IMR-90 (cell line): Measurements from ENCODE around the gene ASXL2. TPM values are rescaled to one million over a fixed set of nuclear protein-coding genes. Genes with fewer than 3 reads are reported as not detected.

ENCODE experiments used
- ATAC-seq: fragments of 200-7000 bp; cut with Tn5 transposase; 2 replicates; pipeline ENCODE4 v1.9.1; 2020; ENCODE audit warnings: low read depth, mild to moderate bottlenecking, moderate library complexity
- BruUV-seq: library from RNA; stranded (reverse); fragments of 400-500 nt; replicated peaks from 2 replicates; lab custom pipeline; 2021; lab: Mats Ljungman, UMichigan
- CTCF ChIA-PET: fragments of 300-600 bp; formaldehyde crosslinking; extraction: SDS; loops from one replicate; lab custom pipeline; 2021; ENCODE audit warnings: antibody characterized with exemption; lab: Yijun Ruan, JAX
- POLR2A ChIA-PET: fragments of 300-600 bp; sonication (Branson Sonifier 250); formaldehyde crosslinking; loops from one replicate; lab custom pipeline; 2022; ENCODE audit warnings: antibody characterized with exemption; ENCODE audit not compliant: unreplicated experiment; lab: Charles Lee
- DNase-seq: peaks from one replicate; pipeline ENCODE4 v3.0.0; 2013
- H2AFZ ChIP-seq: replicated peaks from 2 replicates; pipeline ENCODE3; 2013; ENCODE audit warnings: low read length, mild to moderate bottlenecking; ENCODE audit not compliant: poor library complexity
- H2AK5ac ChIP-seq: 2 replicates; pipeline ENCODE4 v1.6.1; 2013; ENCODE audit warnings: low read depth, low read length, inconsistent platforms
- H2AK9ac ChIP-seq: replicated peaks from 2 replicates; pipeline ENCODE3; 2013; ENCODE audit warnings: mild to moderate bottlenecking, low read depth, low read length, moderate library complexity; ENCODE audit not compliant: poor library complexity
- H2BK120ac ChIP-seq: 2 replicates; pipeline ENCODE4 v1.6.1; 2013; ENCODE audit warnings: low read depth, low read length, inconsistent platforms
- H2BK15ac ChIP-seq: 3 replicates; pipeline ENCODE4 v1.6.1; 2013; ENCODE audit warnings: low read depth, low read length, inconsistent platforms
- H2BK20ac ChIP-seq: 2 replicates; pipeline ENCODE4 v1.6.1; 2013; ENCODE audit warnings: low read depth, mild to moderate bottlenecking, inconsistent platforms, low read length, moderate library complexity
- H2BK5ac ChIP-seq: 2 replicates; pipeline ENCODE4 v1.6.1; 2013; ENCODE audit warnings: mild to moderate bottlenecking, low read depth, low read length, inconsistent platforms; ENCODE audit not compliant: poor library complexity, severe bottlenecking
- H3K14ac ChIP-seq: replicated peaks from 2 replicates; pipeline ENCODE4 v1.6.1; 2013; ENCODE audit warnings: low read depth, low read length, inconsistent platforms
- H3K18ac ChIP-seq: 2 replicates; pipeline ENCODE4 v1.6.1; 2013; ENCODE audit warnings: low read depth, low read length, control low read depth
- H3K23ac ChIP-seq: 2 replicates; pipeline ENCODE4 v1.6.1; 2013; ENCODE audit warnings: low read depth, low read length, inconsistent platforms
- H3K27ac ChIP-seq: 2 replicates; pipeline ENCODE4 v1.5.1; 2013; ENCODE audit warnings: mild to moderate bottlenecking, control low read depth, low read length; ENCODE audit not compliant: insufficient read depth
- H3K27me3 ChIP-seq: 2 replicates; pipeline ENCODE4 v1.6.1; 2013; ENCODE audit warnings: low read length; ENCODE audit not compliant: control insufficient read depth, insufficient read depth
- H3K36me3 ChIP-seq: 2 replicates; pipeline ENCODE4 v1.6.1; 2013; ENCODE audit warnings: low read length, mixed read lengths; ENCODE audit not compliant: control insufficient read depth, insufficient read depth
- H3K4ac ChIP-seq: 2 replicates; pipeline ENCODE4 v1.6.1; 2013; ENCODE audit warnings: low read depth, low read length, inconsistent platforms
- H3K4me1 ChIP-seq: 2 replicates; pipeline ENCODE4 v1.6.1; 2013; ENCODE audit warnings: low read length, mixed read lengths; ENCODE audit not compliant: control insufficient read depth, insufficient read depth
- H3K4me2 ChIP-seq: 2 replicates; pipeline ENCODE4 v1.6.1; 2013; ENCODE audit warnings: low read depth, mild to moderate bottlenecking, control low read depth, low read length, moderate library complexity
- H3K4me3 ChIP-seq: 2 replicates; pipeline ENCODE4 v1.5.1; 2013; ENCODE audit warnings: low read depth, mild to moderate bottlenecking, control low read depth, low read length, moderate library complexity; ENCODE audit not compliant: insufficient read depth
- H3K56ac ChIP-seq: 2 replicates; pipeline ENCODE4 v1.6.1; 2013; ENCODE audit warnings: low read length, inconsistent platforms; ENCODE audit not compliant: insufficient read depth; ENCODE audit errors: extremely low read depth
- H3K79me1 ChIP-seq, 2 experiments: 2 replicates each; pipeline ENCODE4 v1.6.1; 2013; ENCODE audit warnings: low read length in 2 of 2, inconsistent platforms in 1 of 2, low read depth in 1 of 2
- H3K9ac ChIP-seq: 2 replicates; pipeline ENCODE4 v1.6.1; 2013; ENCODE audit warnings: low read depth, low read length, control low read depth
- H3K9me1 ChIP-seq: 2 replicates; pipeline ENCODE4 v1.6.1; 2013; ENCODE audit warnings: low read length, inconsistent platforms; ENCODE audit not compliant: insufficient read depth
- H3K9me3 ChIP-seq: 2 replicates; pipeline ENCODE4 v1.6.1; 2013; ENCODE audit warnings: low read length; ENCODE audit not compliant: control insufficient read depth, insufficient read depth
- H4K20me1 ChIP-seq: 2 replicates; pipeline ENCODE4 v1.6.1; 2013; ENCODE audit warnings: low read length, inconsistent platforms; ENCODE audit not compliant: insufficient read depth
- H4K5ac ChIP-seq: 2 replicates; pipeline ENCODE4 v1.6.1; 2013; ENCODE audit warnings: mild to moderate bottlenecking, low read depth, low read length, control low read depth
- H4K8ac ChIP-seq, 2 experiments: 2 replicates each; pipeline ENCODE4 v1.6.1; 2013; ENCODE audit warnings: low read depth in 2 of 2, low read length in 2 of 2, control low read depth in 1 of 2, inconsistent platforms in 1 of 2
- H4K91ac ChIP-seq: 2 replicates; pipeline ENCODE4 v1.6.1; 2013; ENCODE audit warnings: low read depth, low read length, inconsistent platforms; ENCODE audit not compliant: insufficient read depth
- CEBPB ChIP-seq: IDR thresholded peaks from 2 replicates; pipeline ENCODE4 v1.6.1; 2012; ENCODE audit warnings: low read depth, low read length, improper control_type of control experiment
- FOS ChIP-seq: fragments of 150-350 bp; IDR thresholded peaks from 2 replicates; pipeline ENCODE4 v1.6.1; 2016; ENCODE audit warnings: low read depth, low read length
- MAFK ChIP-seq: IDR thresholded peaks from 2 replicates; pipeline ENCODE4 v1.6.1; 2012; ENCODE audit warnings: low read depth, low read length, improper control_type of control experiment
- MAZ ChIP-seq: IDR thresholded peaks from 2 replicates; pipeline ENCODE4 v1.6.1; 2012; ENCODE audit warnings: low read depth, mild to moderate bottlenecking, low read length, improper control_type of control experiment, moderate library complexity, borderline replicate concordance
- WGBS, 2 experiments: methylation state at CpG; one replicate each; pipeline versions ENCODE4 v1.1.5 to v1.1.7; 2013; ENCODE audit warnings: missing lambda C conversion rate in 2 of 2; ENCODE audit not compliant: insufficient read length in 1 of 2; ENCODE audit errors: extremely low coverage in 2 of 2; 5-methylcytosine and 5-hydroxymethylcytosine counted together
- dilution Hi-C: fragments of 300-500 bp; cut with HindIII; formaldehyde crosslinking; loops from one replicate; pipeline ENCODE4 v1.14.3; 2018; ENCODE audit warnings: low sequenced_read_pairs; ENCODE audit not compliant: unreplicated experiment
- in situ Hi-C: fragments of 300-500 bp; cut with MboI; formaldehyde crosslinking; loops from 3 replicates; pipeline ENCODE4 v1.14.3; 2019; ENCODE audit warnings: low sequenced_read_pairs, inconsistent platforms, mixed read lengths
- intact Hi-C: fragments of 100-400 bp; cut with micrococcal nuclease; formaldehyde crosslinking; loops from 2 replicates; pipeline ENCODE4 v1.10.0; 2022
- polyA plus RNA-seq, 3 experiments: library from polyadenylated mRNA; depleted of rRNA; stranded (reverse); fragments of >200 nt; gene quantifications; 2 replicates each; pipeline ENCODE4 v1.2.3, GENCODE V29; 2012; ENCODE audit warnings: low replicate concordance in 1 of 3
- total RNA-seq: library from RNA; depleted of rRNA; stranded (reverse); fragments of >200 nt; gene quantifications from 2 replicates; pipeline ENCODE4 v1.2.3, GENCODE V29; 2012
- TF ChIP-seq, protein P1 (sequence below): conservative IDR thresholded peaks from 2 replicates; pipeline ENCODE4 v1.5.1; 2012; ENCODE audit warnings: mild to moderate bottlenecking, low read depth, low read length, improper control_type of control experiment

ASXL2 gene
- total and polyA plus RNA-seq, 2 of the 4 experiments (the other 2 are of a cell fraction), result 5.3 to 8.1 TPM

DNA sequence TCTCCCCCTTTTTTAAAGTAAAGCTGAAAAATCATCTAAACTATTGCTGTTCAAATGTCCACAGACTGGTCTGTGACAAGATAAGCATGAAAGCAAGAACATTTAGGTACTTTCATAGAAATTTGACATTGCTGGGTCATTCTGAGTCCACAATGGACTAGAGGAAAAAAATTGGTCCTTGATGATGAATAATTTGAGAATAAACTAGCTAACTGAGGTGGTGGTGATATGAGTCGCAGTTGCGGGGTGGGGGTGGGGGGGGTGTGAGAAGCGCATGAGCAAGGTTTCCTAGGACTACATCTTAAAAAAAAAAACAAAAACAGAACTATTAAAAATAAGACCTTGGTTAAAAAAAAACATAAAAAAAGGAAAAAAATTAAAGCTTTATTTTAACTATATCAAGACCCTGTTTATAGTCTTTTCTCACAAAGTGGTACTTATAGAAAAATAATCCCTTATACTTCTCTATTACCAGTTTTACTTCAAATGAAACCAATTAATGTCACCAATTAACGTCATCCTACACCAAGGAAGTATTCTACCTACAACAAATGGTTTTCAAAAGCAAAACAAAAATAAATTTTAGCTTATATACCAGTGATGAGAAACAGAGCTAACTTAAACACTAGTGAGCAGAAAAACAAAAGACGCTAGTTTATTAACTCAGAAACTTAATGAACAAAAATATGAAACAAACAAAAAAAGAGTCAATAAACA lies 88.1 kb downstream of the ASXL2 start (continued):
- TF ChIP-seq MAFK, result no peak

DNA sequence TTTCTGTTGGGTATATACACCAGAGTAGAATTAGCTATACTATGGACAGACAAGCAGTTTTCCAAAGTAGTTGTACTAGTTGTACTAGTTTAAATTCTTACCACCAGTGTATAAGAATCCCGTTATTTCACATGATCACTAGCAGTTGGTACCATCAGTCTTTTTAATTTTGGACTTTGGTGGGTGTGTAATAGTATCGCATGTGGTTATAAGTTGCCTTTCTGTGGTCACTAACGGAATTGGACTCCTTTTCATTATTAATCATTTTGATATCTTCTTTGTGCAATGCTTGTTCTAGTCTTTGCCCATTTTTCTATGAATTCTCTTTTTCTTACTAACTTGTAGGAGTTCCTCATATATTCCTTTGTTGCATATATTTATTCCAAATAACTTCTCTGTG lies 89.8 kb downstream of the ASXL2 start:
- in situ Hi-C loops, result no loop called here
- CTCF ChIA-PET, result no interaction called here
- no peak overlapping the region for H2BK20ac ChIP-seq

More for the DNA sequence above, 89.8 kb downstream of the ASXL2 start:
- no peak for ATAC-seq
- no peak overlapping the region for H3K4me3 ChIP-seq
- dilution Hi-C loops (no loop called here), intact Hi-C loops (no loop called here)
- H3K56ac ChIP-seq, result no peak overlapping the region
- no peak overlapping the region for H2BK15ac ChIP-seq
- H3K4ac ChIP-seq, result no peak overlapping the region
- no peak overlapping the region for H2BK5ac ChIP-seq
- DNase-seq, result no peak
- peaks cover 3 to 12% of the 10 kb centered on the region in 2 experiments; a peak in 3 of 4 replicates for H3K79me1 ChIP-seq
- H3K27ac ChIP-seq, result no peak overlapping the region
- no peaks in the 10 kb centered on the region for H3K9me3 ChIP-seq
- TF ChIP-seq, protein P1, sequence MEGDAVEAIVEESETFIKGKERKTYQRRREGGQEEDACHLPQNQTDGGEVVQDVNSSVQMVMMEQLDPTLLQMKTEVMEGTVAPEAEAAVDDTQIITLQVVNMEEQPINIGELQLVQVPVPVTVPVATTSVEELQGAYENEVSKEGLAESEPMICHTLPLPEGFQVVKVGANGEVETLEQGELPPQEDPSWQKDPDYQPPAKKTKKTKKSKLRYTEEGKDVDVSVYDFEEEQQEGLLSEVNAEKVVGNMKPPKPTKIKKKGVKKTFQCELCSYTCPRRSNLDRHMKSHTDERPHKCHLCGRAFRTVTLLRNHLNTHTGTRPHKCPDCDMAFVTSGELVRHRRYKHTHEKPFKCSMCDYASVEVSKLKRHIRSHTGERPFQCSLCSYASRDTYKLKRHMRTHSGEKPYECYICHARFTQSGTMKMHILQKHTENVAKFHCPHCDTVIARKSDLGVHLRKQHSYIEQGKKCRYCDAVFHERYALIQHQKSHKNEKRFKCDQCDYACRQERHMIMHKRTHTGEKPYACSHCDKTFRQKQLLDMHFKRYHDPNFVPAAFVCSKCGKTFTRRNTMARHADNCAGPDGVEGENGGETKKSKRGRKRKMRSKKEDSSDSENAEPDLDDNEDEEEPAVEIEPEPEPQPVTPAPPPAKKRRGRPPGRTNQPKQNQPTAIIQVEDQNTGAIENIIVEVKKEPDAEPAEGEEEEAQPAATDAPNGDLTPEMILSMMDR, result no peak
- TF ChIP-seq MAZ (no peak), CEBPB (no peak), FOS (no peak)
- no peaks in the 10 kb centered on the region for H4K20me1 ChIP-seq
- H3K9me1 ChIP-seq, result peaks cover 7% of the 10 kb centered on the region; the same call in 1 of the 2 replicates
- no peak overlapping the region for H2AK5ac ChIP-seq
- no peak overlapping the region for H2BK120ac ChIP-seq
- POLR2A ChIA-PET, result no interaction called here
- no peak overlapping the region for H2AK9ac ChIP-seq
- no CpG with 5 or more reads among the region's 3 CpGs for WGBS, 2 experiments
- H3K36me3 ChIP-seq, result peaks cover 8% of the 10 kb centered on the region; the same call in 1 of the 2 replicates
- BruUV-seq, result no TSS peak
- no peak overlapping the region for H4K91ac ChIP-seq
- no peak overlapping the region for H4K8ac ChIP-seq
- H3K4me2 ChIP-seq, result no peak overlapping the region
- no peak overlapping the region for H3K23ac ChIP-seq
- no peak overlapping the region for H3K14ac ChIP-seq
- H3K18ac ChIP-seq, result no peak overlapping the region
- peaks cover 1% of the 10 kb centered on the region; the same call in 1 of the 2 replicates for H3K4me1 ChIP-seq
- no peaks in the 10 kb centered on the region for H3K27me3 ChIP-seq
- H2AFZ ChIP-seq, result no peak overlapping the region
- H4K5ac ChIP-seq, result no peak overlapping the region
- H3K9ac ChIP-seq, result no peak overlapping the region
